Measurements from ENCODE around the gene ZNF827.

DNA sequence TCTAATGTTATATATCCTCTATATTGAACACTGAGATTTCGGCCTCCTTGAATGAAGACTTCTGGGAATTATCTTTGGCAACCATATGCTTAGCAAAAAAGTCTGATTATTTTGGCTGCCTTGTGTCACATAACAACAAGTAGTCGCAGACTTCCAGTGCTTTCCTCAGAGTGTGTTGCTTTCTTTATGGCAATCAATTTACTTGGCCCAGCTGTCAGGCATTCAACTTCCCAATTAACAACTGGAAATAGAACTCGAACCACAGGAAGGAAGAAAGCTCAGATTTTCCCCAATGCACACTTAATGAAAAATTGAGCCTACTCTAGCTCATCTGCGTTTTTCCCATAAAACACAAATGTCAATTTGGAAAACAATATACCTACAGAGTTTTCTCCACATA, 71.6 kb downstream of the ZNF827 start:
- no peak for TF ChIP-seq POLR2A (IDR thresholded peaks at IDR 0.05)
- TF ChIP-seq, protein P1, sequence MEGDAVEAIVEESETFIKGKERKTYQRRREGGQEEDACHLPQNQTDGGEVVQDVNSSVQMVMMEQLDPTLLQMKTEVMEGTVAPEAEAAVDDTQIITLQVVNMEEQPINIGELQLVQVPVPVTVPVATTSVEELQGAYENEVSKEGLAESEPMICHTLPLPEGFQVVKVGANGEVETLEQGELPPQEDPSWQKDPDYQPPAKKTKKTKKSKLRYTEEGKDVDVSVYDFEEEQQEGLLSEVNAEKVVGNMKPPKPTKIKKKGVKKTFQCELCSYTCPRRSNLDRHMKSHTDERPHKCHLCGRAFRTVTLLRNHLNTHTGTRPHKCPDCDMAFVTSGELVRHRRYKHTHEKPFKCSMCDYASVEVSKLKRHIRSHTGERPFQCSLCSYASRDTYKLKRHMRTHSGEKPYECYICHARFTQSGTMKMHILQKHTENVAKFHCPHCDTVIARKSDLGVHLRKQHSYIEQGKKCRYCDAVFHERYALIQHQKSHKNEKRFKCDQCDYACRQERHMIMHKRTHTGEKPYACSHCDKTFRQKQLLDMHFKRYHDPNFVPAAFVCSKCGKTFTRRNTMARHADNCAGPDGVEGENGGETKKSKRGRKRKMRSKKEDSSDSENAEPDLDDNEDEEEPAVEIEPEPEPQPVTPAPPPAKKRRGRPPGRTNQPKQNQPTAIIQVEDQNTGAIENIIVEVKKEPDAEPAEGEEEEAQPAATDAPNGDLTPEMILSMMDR (IDR thresholded peaks at IDR 0.05) = no peak
- TF ChIP-seq POLR2AphosphoS5 (IDR thresholded peaks at IDR 0.05) = no peak
